ENCODE results near the gene MYH7B.

MYH7B gene

DNA sequence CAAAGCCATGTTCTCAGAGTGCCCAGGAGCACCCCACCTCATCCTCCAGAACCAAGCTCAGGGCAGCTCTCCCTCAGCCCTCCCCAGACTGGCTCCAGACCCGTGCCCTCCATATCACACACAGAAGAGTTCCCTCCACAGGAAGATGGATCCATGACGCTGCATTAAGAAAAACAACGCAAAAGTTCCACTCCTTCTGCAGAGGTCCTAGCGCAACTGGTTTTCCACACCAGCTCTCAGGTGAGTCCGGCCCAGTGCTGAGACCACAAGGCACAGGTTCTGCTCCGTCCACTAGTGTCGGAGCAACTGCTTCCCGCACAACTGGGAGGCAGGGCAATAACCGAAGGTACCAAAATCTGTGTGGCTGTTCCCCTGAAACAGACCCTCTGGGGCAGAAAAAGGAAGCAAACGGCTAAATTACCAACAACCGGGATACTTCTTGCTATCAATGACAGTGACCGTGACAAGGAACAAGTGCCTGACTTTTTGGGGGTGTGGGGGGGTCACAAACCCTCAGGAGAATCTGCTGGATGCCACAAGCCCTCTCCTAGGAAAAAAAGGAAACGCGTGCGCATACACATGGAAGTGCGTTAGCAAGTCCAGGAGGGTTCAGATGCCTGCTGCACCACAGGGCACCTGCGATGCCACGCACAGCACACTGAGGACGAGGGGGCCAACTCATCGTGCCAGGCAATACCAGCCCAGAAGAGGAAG, 49.2 kb downstream of the MYH7B start:
- DNase-seq (ENCODE audit: low read depth in 2 of 2): no peak

Measured in stimulated activated CD8-positive, alpha-beta memory T cell treated with anti-CD3 and anti-CD28 coated beads, Interleukin-15, amount 100 ng/mL, for 4 hours (primary cell).